ENCODE results near the gene GHR.

DNA sequence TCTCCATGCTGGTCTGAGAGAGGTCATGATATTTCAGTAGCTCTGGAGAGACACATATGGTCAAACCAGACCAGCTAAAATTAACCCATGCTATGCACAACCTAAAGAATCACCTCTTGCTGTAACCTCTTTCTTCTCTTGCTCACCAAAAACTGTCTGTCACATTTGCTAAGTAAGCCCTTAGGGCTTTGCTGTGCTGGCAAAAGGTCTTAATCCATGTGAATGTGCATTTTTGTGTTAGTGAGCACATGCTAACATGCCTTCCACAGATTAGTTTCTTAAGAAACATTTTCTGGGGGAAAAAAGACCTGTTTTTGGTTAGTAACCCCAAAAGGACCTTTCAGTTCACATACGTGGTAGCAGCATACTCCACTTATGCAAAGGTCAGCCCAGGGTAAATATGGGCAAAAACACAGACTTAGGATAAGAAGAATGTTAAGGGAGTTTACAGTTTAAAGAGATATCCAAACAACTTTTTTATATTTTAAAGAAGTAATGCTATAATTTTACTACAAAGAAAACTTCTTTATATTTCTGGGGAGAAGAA is 209.2 kb downstream of the GHR start:
- TF ChIP-seq MAX (IDR thresholded peaks at IDR 0.05; ENCODE audit: low read depth, low read length) (no peak), CTCF (IDR thresholded peaks at IDR 0.05 in 2 of 3, conservative IDR thresholded peaks at IDR 0.05 in 1 of 3; ENCODE audit: control insufficient read depth in 2 of 3, extremely low read depth in 1 of 3, insufficient read depth in 1 of 3, low read depth in 3 of 3, low read length in 3 of 3) (no peak), CBX5 (IDR thresholded peaks at IDR 0.05; ENCODE audit: low read depth) (no peak), EP300 (IDR thresholded peaks at IDR 0.05; ENCODE audit: borderline replicate concordance in 1 of 2, control insufficient read depth in 1 of 2, low read depth in 2 of 2, low read length in 2 of 2) (no peak), POLR2AphosphoS2 (IDR thresholded peaks at IDR 0.05; ENCODE audit: low read depth, low read length) (no peak), POLR2A (IDR thresholded peaks at IDR 0.05; ENCODE audit: low read depth, low read length) (no peak), EGR1 (IDR thresholded peaks at IDR 0.05; ENCODE audit: borderline replicate concordance in 1 of 2, low read depth in 2 of 2, low read length in 2 of 2) (no peak), SPI1 (IDR thresholded peaks at IDR 0.05; ENCODE audit: borderline replicate concordance, insufficient read depth, low read depth, low read length) (no peak)

All from GM12878 (cell line).